Stimulated activated naive CD8-positive, alpha-beta T cell treated with anti-CD3 and anti-CD28 coated beads, Interleukin-15, Interleukin-2, amounts not matched to agents 100 ng/mL and 50 ng/mL, for 24 hours (primary cell): ENCODE data around the gene PHLPP1.

Source experiments
- H3K27ac Mint-ChIP-seq: one replicate; pipeline ENCODE4 v1.8.0; 2021; ENCODE audit warnings: mild to moderate bottlenecking, mixed read lengths
- H3K27me3 Mint-ChIP-seq: one replicate; pipeline ENCODE4 v1.8.0; 2021; ENCODE audit warnings: mixed read lengths
- H3K36me3 Mint-ChIP-seq: one replicate; pipeline ENCODE4 v1.8.0; 2021; ENCODE audit warnings: low read depth, mixed read lengths
- H3K4me1 Mint-ChIP-seq: one replicate; pipeline ENCODE4 v1.8.0; 2021; ENCODE audit warnings: low read depth, mixed read lengths
- H3K4me3 Mint-ChIP-seq: one replicate; pipeline ENCODE4 v1.8.0; 2021; ENCODE audit warnings: mild to moderate bottlenecking, mixed read lengths
- H3K9me3 Mint-ChIP-seq: one replicate; pipeline ENCODE4 v1.8.0; 2021; ENCODE audit warnings: mixed read lengths

Gene PHLPP1

DNA sequence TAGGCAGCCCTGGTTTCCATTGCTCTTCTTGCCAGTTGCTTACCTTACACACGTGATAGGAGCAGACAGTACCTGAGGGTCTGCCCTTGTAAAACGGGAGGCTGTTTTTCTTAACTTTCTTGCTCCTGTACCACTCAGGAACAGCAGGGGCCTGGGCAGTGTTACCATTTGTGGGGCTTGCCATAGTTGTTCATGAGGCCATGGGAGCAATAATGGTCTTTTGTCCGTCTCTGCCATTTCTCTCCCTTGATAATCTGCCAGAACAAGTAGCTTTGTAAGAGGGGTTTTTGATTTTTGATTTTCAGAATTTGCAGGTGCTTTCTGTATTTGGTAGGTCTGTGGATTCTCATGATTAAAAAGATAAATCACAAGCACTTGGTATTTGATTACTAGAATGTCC, 259.0 kb downstream of the PHLPP1 start:
- H3K4me1 Mint-ChIP-seq = no peaks in the 10 kb centered on the region
- peaks cover 22% of the 10 kb centered on the region for H3K36me3 Mint-ChIP-seq
- H3K4me3 Mint-ChIP-seq = no peak overlapping the region
- H3K27ac Mint-ChIP-seq = no peak overlapping the region
- H3K9me3 Mint-ChIP-seq = no peaks in the 10 kb centered on the region
- H3K27me3 Mint-ChIP-seq = no peaks in the 10 kb centered on the region

DNA sequence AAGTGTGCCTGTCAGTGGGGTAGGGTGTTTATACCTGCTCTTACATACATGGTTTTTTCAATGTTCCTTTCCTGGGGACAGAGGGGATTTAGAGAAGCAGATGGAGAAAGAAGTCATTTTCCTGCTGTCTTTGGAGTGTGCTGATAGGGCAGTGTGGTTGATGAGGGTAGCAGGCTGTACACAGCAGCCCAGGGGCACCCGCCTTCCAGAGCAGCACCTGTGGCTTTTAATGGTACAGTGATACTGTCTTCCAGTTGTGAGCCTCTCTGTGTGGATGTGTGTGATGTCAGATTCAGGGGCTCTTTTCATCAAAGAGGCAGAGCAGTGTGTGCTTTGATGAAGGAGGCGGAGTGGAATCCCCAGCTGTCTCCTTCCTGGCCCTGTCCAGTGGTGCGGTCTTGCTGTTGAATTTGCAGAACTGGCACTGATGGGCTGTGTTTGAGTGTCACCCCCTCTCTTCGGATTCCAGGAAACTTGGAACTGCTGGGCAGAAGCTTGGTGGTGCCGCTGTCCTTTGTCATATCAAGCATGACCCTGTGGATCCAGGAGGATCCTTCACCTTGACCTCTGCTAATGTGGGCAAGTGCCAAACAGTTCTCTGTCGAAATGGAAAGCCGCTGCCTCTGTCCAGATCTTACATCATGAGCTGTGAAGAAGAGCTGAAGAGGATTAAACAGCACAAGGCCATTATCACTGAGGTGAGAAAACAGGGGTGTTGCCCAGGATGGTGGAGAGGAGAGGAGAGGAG, 259.8 kb downstream of the PHLPP1 start:
- Mint-ChIP-seq H3K27ac (no peak overlapping the region), H3K36me3 (peaks cover 20% of the 10 kb centered on the region), H3K9me3 (no peaks in the 10 kb centered on the region), H3K4me1 (no peaks in the 10 kb centered on the region), H3K4me3 (no peak overlapping the region), H3K27me3 (no peaks in the 10 kb centered on the region)

DNA sequence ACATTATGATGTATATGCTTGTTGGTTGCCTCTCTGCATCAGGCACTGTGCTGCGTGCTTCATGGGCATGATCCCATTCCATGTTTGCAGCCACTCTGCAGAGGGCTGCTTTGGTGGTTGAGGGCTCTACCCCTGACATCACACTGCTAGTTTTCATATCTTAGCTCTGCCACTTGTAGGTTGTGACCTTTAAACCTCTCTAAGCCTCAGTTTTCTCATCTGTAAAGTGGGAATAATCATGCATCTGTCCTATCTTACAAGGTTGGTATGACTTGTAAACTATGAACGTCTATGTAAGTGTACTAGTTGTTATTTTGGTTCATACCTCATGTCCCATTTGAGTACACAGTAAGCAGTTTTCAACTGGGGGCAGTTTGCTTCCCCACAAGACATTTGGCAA, 260.4 kb downstream of the PHLPP1 start:
- Mint-ChIP-seq H3K4me3 (no peak overlapping the region), H3K9me3 (no peaks in the 10 kb centered on the region), H3K4me1 (no peaks in the 10 kb centered on the region), H3K27me3 (no peaks in the 10 kb centered on the region), H3K27ac (no peak overlapping the region), H3K36me3 (peaks cover 19% of the 10 kb centered on the region)

DNA sequence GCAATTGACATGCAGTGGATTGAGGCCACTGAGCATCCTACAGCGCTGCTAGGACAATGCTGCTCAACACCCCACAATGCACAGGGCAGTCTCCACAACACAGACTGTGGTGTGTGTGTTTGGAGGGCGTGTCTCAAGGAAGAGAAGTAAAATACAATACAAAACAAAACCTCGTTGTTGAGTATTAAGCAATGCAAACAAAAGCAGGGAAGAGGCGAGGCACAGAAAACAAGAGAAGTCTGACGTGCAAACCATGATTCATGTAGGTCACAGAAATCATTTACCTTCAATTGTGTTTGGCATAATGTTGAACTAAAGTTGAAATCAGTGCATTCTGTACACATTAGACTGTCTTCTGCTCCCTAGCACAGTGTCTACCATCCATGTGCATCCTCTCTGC, 260.9 kb downstream of the PHLPP1 start:
- Mint-ChIP-seq H3K27ac (no peak overlapping the region), H3K9me3 (no peaks in the 10 kb centered on the region), H3K4me1 (no peaks in the 10 kb centered on the region), H3K36me3 (peaks cover 14% of the 10 kb centered on the region), H3K4me3 (no peak overlapping the region), H3K27me3 (no peaks in the 10 kb centered on the region)

DNA sequence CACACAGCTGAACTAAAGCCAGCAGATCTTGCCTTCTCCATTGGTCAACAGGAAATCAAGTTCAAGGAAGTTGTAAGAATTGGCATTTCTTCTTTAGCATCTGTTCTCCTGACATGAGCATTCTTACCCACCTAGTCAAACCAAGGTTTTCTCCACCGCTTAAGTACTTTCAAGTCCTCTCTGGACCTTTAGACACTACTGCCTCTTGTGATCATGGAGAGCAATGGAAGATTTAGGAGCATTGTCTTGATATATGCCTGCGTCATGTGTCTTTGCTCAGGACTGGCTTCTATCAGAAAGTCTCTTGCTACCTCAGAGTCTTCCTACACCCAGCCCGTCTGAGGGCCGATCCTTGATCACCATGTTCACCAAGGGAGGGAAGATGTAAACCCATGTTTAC, 262.2 kb downstream of the PHLPP1 start:
- Mint-ChIP-seq H3K4me1 (no peaks in the 10 kb centered on the region), H3K4me3 (no peak overlapping the region), H3K36me3 (peaks cover 9% of the 10 kb centered on the region), H3K27ac (no peak overlapping the region), H3K9me3 (no peaks in the 10 kb centered on the region), H3K27me3 (no peaks in the 10 kb centered on the region)

DNA sequence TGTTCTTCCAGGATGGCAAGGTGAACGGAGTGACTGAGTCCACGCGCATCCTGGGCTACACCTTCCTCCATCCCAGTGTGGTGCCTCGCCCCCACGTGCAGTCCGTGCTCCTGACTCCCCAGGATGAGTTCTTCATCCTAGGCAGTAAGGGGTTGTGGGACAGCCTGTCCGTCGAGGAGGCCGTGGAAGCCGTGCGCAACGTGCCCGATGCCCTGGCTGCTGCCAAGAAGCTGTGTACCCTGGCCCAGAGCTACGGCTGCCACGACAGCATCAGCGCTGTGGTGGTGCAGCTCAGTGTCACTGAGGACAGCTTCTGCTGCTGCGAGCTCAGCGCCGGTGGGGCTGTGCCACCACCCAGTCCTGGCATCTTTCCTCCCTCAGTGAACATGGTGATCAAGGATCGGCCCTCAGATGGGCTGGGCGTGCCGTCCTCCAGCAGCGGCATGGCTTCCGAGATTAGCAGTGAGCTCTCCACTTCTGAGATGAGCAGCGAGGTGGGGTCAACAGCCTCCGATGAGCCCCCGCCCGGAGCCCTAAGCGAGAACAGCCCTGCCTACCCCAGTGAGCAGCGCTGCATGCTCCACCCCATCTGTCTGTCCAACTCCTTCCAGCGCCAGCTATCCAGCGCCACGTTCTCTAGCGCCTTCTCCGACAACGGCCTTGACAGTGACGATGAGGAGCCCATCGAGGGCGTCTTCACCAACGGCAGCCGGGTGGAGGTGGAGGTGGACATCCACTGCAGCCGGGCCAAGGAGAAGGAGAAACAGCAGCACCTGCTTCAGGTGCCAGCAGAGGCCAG, 263.1 kb downstream of the PHLPP1 start:
- H3K36me3 Mint-ChIP-seq = peaks cover 9% of the 10 kb centered on the region
- no peaks in the 10 kb centered on the region for H3K27me3 Mint-ChIP-seq
- H3K27ac Mint-ChIP-seq = no peak overlapping the region
- no peak overlapping the region for H3K4me3 Mint-ChIP-seq
- no peaks in the 10 kb centered on the region for H3K9me3 Mint-ChIP-seq
- no peaks in the 10 kb centered on the region for H3K4me1 Mint-ChIP-seq

DNA sequence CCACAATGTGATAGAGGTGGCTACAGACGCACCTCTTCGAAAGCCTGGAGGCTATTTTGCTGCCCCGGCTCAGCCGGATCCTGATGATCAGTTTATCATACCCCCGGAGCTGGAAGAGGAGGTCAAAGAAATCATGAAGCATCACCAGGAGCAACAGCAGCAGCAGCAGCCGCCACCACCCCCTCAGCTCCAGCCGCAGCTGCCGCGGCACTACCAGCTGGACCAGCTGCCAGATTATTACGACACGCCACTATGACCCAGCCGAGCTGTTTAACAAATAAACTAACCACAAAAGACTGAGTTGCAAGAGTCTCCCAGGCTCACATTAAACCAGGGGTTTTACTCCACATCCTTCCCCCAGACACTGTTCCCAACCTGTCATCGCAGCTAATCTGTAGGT, 263.8 kb downstream of the PHLPP1 start:
- Mint-ChIP-seq H3K4me1 (no peaks in the 10 kb centered on the region), H3K27ac (no peak overlapping the region), H3K9me3 (no peaks in the 10 kb centered on the region), H3K4me3 (no peak overlapping the region), H3K36me3 (peaks cover 9% of the 10 kb centered on the region), H3K27me3 (no peaks in the 10 kb centered on the region)

DNA sequence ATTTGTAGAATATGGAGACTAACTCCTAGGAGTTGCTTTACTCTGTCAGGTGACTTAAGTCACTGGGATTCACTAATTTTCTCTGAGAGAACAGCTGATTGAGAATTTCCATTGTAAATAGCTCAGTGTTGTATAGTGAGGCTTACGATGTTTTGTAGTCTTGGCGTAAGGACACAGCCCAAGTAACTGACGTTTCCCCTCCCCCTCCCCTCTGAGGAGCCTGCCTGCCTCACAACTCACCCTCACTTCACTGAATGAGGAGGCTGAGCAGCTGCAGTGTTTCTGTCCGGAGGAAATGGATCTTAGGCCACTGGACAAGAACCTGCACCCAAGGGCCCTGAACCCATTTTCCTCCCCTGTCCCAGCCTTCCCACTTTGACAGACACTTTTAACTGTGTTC, 264.6 kb downstream of the PHLPP1 start:
- Mint-ChIP-seq H3K27me3 (no peaks in the 10 kb centered on the region), H3K9me3 (no peaks in the 10 kb centered on the region), H3K36me3 (peaks cover 9% of the 10 kb centered on the region), H3K4me3 (no peak overlapping the region), H3K4me1 (no peaks in the 10 kb centered on the region), H3K27ac (no peak overlapping the region)

DNA sequence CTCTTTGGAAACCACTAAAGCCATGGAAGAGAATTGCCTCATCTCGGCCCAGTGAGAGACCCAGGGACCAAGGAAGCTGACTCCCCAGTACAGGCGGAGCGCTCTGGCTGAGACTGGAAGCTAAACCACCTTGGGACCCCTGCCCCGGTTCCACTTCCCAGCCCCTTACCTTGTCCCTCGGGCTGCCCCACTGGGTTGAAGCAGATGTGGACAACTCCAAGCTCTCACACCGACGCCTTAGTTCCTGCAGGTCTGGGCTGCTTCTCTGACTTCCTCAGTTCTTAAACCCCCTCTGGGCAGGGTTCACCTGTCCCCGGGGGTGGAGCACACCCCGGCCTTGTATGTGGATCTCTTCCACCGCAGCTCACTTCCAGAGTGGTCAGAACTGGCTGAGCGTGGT, 266.2 kb downstream of the PHLPP1 start:
- Mint-ChIP-seq H3K4me1 (no peaks in the 10 kb centered on the region), H3K4me3 (no peak overlapping the region), H3K36me3 (peaks cover 9% of the 10 kb centered on the region), H3K27me3 (no peaks in the 10 kb centered on the region), H3K27ac (no peak overlapping the region), H3K9me3 (no peaks in the 10 kb centered on the region)

DNA sequence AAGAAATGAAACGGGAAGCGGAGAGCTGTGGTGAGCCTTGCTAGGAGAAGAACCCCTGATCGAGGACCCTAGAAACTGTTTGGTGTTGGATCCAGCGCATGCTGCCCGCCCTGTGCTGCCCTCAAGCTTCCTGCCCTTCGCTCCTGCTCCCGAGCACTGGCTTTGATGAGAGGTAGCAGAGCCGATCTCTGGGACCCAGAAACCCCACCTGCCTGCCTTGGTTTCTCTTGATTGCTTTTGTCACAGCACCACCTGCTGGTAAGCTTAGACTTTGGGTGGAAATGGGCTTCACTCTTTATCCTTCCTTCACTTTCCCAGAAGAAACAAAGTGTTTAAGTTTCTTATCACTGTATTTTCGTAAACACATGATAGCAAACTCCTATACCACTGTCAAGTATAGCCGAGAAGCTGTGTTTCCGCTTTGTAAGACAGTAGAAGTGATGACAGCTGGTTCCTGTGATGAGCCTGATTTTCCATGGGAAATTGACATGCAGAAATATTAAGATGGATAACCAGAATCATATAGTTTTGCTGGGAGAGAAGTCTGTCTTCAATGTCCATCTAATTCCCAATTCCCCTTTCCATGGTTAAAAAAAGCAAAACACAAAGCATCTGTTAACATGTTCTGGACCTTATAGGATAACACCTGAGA, 267.4 kb downstream of the PHLPP1 start:
- peaks cover 9% of the 10 kb centered on the region for H3K36me3 Mint-ChIP-seq
- H3K4me3 Mint-ChIP-seq = no peak overlapping the region
- H3K27ac Mint-ChIP-seq = no peak overlapping the region
- no peaks in the 10 kb centered on the region for H3K4me1 Mint-ChIP-seq
- H3K9me3 Mint-ChIP-seq = no peaks in the 10 kb centered on the region
- H3K27me3 Mint-ChIP-seq = no peaks in the 10 kb centered on the region

DNA sequence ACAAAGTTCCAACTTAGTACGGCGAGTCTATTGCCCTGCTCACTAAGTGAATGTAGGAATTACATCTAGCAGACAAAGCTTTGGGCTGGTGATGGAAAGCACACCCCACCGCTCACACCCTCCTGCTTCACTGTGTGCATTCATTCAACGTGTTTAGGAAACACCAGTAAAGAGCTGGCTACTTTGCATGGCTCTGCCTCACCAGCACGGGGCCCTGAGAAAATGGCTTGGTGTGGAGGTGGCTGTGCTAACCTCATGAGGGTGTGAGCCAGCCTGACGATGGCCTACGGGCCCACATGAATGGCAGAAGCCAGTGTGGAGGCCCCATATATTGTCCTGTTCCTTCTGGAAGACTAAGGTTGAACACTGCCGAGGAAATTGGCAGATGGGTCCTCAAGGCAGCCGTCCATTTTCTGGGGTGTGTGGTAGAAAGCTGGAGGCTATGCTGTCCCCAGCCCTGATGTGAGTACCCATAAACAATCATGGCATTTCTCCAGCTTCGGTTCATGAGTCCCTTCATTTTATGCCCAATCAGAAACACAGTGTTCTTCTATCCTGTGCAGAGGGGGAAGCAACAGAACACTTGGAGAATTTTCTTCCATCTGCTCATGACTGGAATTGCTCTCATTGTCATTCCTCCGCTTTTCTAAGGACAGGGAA, 269.4 kb downstream of the PHLPP1 start:
- H3K36me3 Mint-ChIP-seq = no peaks in the 10 kb centered on the region
- no peak overlapping the region for H3K27ac Mint-ChIP-seq
- H3K4me3 Mint-ChIP-seq = no peak overlapping the region
- no peaks in the 10 kb centered on the region for H3K27me3 Mint-ChIP-seq
- no peaks in the 10 kb centered on the region for H3K4me1 Mint-ChIP-seq
- H3K9me3 Mint-ChIP-seq = no peaks in the 10 kb centered on the region

DNA sequence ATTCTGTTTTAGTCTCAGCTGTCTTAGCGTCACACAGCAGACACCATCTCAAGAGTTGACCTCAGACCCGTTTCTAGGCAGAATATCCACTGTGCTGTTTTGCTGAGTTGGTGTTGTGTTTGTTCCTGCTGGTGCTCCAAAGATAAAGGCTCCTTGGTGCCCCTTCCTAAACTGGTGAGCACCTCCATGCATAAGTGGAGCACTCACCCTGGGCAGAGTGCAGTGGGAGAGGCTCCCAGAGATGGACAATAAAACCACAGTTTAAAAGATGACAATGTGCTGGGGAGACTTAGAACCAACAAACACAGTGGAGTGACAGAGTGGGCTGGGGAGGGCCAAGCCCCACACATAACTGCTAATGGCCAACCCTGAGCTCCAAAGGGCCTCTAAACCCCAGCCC, 271.1 kb downstream of the PHLPP1 start:
- Mint-ChIP-seq H3K4me3 (no peak overlapping the region), H3K9me3 (no peaks in the 10 kb centered on the region), H3K27ac (no peak overlapping the region), H3K36me3 (no peaks in the 10 kb centered on the region), H3K27me3 (no peaks in the 10 kb centered on the region), H3K4me1 (no peaks in the 10 kb centered on the region)

DNA sequence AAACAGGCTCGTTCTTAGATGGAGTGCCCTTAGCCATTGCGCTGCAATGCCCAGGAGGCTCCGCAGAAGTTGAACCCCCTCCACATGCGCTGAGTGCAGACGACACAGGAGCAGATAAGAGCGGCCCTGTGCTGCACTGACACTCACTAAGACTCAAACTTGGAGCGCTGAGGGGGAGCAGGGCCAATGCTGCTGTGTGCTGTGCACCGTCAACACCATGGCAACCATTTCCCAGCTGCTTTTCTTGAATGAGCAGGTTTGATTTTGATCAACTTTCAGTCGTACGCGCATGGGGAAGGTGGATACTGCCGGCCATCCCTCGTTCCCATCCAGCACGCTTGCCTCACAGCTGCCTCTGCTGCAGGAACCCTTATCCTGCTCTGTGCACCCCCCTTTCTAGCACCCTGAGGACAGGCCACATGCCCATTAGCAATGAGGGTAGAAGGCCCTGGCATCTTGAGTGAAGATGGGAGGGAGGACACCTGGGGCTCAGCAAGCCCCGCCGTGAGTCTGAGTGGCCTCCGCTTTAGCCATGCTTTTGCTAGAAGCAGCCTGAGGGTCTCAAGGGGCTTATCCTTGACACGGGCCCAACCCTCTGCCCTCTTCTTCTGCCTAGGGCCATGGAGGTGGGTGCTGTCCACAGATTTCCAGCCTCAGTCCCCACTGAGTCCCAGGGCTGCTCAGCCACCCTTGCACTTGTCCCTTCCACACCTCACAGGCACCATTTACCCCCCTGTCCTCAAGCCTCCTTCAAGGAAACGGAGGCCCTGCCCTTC, 271.9 kb downstream of the PHLPP1 start:
- Mint-ChIP-seq H3K36me3 (no peaks in the 10 kb centered on the region), H3K4me3 (no peak overlapping the region), H3K4me1 (no peaks in the 10 kb centered on the region), H3K9me3 (no peaks in the 10 kb centered on the region), H3K27me3 (no peaks in the 10 kb centered on the region), H3K27ac (no peak overlapping the region)

DNA sequence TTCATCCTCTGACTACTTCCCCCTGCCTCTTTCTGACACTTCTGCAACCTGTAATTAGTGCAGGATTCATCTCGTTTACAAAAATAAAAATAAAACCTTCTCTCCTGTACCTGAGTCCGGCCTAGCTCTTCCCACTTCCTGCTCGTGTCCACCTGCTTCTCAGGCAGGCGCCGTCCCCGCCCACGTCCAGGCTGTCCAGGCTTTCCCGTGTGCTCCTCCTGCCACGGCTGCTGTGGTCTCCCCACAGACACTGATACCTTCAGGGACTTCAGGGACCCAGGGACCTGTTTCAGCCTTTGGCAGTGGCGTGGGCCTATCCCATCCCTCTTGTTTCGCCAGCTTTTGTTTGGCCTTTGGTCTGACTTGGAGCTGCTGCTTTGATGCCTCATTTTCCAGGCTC, 272.5 kb downstream of the PHLPP1 start:
- Mint-ChIP-seq H3K36me3 (no peaks in the 10 kb centered on the region), H3K9me3 (no peaks in the 10 kb centered on the region), H3K4me1 (no peaks in the 10 kb centered on the region), H3K4me3 (no peak overlapping the region), H3K27ac (no peak overlapping the region), H3K27me3 (no peaks in the 10 kb centered on the region)
